DLD1 (cell line): Measurements from ENCODE around the gene GJA3.

Source experiments
- in situ Hi-C: cut with HindIII; loops from 2 replicates; pipeline ENCODE4 v1.10.0; 2017; ENCODE audit warnings: low sequenced_read_pairs

GJA3 gene

GRCh38 chr13:20101467-20102316, 59.2 kb downstream of the GJA3 start:
- in situ Hi-C loops: no loop called here

DNA sequence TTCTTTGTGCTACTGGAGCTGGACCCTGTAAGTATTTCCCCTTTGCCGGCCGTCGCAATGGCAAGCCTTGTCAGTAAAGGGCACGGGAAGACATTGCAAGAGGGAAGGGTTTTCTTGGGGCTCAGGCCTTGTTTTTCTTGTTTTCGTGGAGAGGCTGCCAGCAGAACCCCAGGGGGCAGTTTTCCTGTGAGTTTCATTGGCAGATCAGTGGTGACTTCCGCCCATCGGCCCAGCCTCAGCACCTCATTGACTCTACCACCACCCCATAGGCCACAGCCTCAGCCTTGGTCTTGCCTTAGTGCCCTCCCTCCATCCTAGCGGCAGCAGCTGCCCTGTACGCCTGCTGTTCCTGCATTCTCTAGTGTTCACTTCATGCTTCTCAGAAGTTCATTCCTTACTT, 61.5 kb downstream of the GJA3 start:
- in situ Hi-C loops: no loop called here

DNA sequence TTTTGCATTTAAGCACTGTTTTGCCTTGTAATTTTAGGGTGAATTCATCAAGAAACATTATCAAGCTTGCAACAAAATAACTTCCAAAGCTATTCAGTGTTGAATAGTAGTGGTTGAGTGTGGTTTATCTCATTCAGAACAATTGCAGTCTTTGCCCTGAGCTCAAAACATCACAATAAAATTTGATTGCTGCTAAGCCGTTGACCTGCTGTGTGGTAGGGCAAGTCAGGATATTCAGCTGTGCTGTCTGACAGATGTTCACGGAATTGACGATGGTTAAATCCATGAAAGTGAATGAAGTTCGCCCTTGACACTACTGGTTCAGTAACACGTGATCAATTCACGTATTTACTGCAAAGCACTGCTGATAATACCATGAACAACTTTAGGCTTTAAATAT, 66.9 kb downstream of the GJA3 start:
- in situ Hi-C loops: no loop called here

- in situ Hi-C loops: no loop called here
These were observed 70.5 kb downstream of the GJA3 start for GRCh38 chr13:20090349-20090748.
